Karpas-422 (cell line): ENCODE results near the gene SLC25A27. TPM values are rescaled to one million over a fixed set of nuclear protein-coding genes. Genes with fewer than 3 reads are reported as not detected.
A peak's percentile ranks its signal among the peaks of the same experiment; 100 is the strongest.

Experiments
- DNase-seq: peaks from one replicate; pipeline ENCODE4 v3.0.0-alpha.2; 2015
- H2AFZ ChIP-seq: fragments of 200-600 bp; sonication (generic); 2 replicates; pipeline ENCODE4 v1.6.1; 2014; ENCODE audit warnings: antibody characterized with exemption, low read length, mixed read lengths
- H3K27ac ChIP-seq: fragments of 200-600 bp; sonication (generic); 2 replicates; pipeline ENCODE4 v1.5.1; 2014; ENCODE audit warnings: mild to moderate bottlenecking, low read length, moderate library complexity
- H3K27me3 ChIP-seq: fragments of 200-600 bp; sonication (generic); 2 replicates; pipeline ENCODE4 v1.6.1; 2014; ENCODE audit warnings: low read length, mixed read lengths
- H3K36me3 ChIP-seq: fragments of 200-600 bp; sonication (generic); 2 replicates; pipeline ENCODE4 v1.6.1; 2014; ENCODE audit warnings: low read length, mixed read lengths; ENCODE audit not compliant: insufficient read depth
- H3K4me1 ChIP-seq: fragments of 200-600 bp; sonication (generic); 2 replicates; pipeline ENCODE4 v1.6.1; 2014; ENCODE audit warnings: mild to moderate bottlenecking, low read length, mixed read lengths
- H3K4me2 ChIP-seq: fragments of 200-600 bp; sonication (generic); 2 replicates; pipeline ENCODE4 v1.6.1; 2014; ENCODE audit warnings: low read length, low read depth, mild to moderate bottlenecking; ENCODE audit not compliant: poor library complexity, severe bottlenecking
- H3K4me3 ChIP-seq: fragments of 200-600 bp; sonication (generic); 2 replicates; pipeline ENCODE4 v1.5.1; 2014; ENCODE audit warnings: mild to moderate bottlenecking, antibody characterized with exemption, low read length, mixed read lengths
- H3K79me2 ChIP-seq: fragments of 200-600 bp; sonication (generic); 2 replicates; pipeline ENCODE4 v1.6.1; 2014; ENCODE audit warnings: mild to moderate bottlenecking, low read length, mixed read lengths
- H3K9ac ChIP-seq: fragments of 200-600 bp; sonication (generic); 2 replicates; pipeline ENCODE4 v1.6.0; 2014; ENCODE audit warnings: low read length
- H3K9me2 ChIP-seq: fragments of 200-600 bp; sonication (generic), shearing (Covaris generic); replicated peaks from 2 replicates; pipeline ENCODE4 v1.6.0; 2014; ENCODE audit warnings: mild to moderate bottlenecking, low read length, moderate library complexity; ENCODE audit not compliant: insufficient read depth
- H3K9me3 ChIP-seq: fragments of 300-700, 200-600 bp; sonication (generic); 2 replicates; pipeline ENCODE4 v1.6.1; 2014; ENCODE audit warnings: low read length, mixed read lengths
- H4K20me1 ChIP-seq: fragments of 200-600 bp; sonication (generic); 2 replicates; pipeline ENCODE4 v1.6.1; 2014; ENCODE audit warnings: mild to moderate bottlenecking, antibody characterized with exemption, low read length, low read depth; ENCODE audit not compliant: insufficient read depth
- total RNA-seq: library from RNA; depleted of rRNA; stranded (reverse); fragments of >200 nt; shearing (Covaris generic); gene quantifications from 2 replicates; pipeline ENCODE4 v1.2.3, GENCODE V29; 2014; ENCODE audit warnings: low replicate concordance

The SLC25A27 gene
- total RNA-seq, 1 experiment from 2014 or later = 167 TPM

GRCh38 chr6:46653439-46654195 lies 842 bp downstream of the SLC25A27 start:
- Histone ChIP-seq H3K27ac (peak overlapping the region; percentile 80), H3K36me3 (peaks cover 41% of the 10 kb centered on the region), H3K79me2 (peaks cover 80% of the 10 kb centered on the region), H3K4me1 (peaks cover 45% of the 10 kb centered on the region), H3K4me3 (peak overlapping the region; percentile 82), H3K4me2 (peak overlapping the region; percentile 96), H3K9ac (peak overlapping the region; percentile 81), H4K20me1 (no peaks in the 10 kb centered on the region), H3K9me2 (no peaks in the 10 kb centered on the region), H3K9me3 (no peaks in the 10 kb centered on the region), H3K27me3 (no peaks in the 10 kb centered on the region), H2AFZ (peak overlapping the region; percentile 74)
- DNase-seq = peak; percentile 77

DNA sequence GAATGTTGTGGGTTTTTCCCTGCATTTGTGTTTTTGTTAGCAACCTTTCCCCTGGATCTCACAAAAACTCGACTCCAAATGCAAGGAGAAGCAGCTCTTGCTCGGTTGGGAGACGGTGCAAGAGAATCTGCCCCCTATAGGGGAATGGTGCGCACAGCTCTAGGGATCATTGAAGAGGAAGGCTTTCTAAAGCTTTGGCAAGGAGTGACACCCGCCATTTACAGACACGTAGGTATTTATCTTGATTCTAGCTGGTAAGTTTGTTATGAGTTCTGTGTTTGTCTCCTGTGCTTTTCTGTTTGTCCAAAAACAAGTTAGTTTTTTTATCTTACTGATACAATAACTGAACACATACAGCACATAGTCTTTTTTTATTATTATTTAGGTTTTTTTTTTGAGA lies 3.0 kb downstream of the SLC25A27 start:
- H3K9ac ChIP-seq = no peak overlapping the region
- no peak overlapping the region for H2AFZ ChIP-seq
- H3K36me3 ChIP-seq = peaks cover 39% of the 10 kb centered on the region
- no peak overlapping the region for H3K4me3 ChIP-seq
- peaks cover 66% of the 10 kb centered on the region for H3K79me2 ChIP-seq
- H3K4me1 ChIP-seq = peaks cover 24% of the 10 kb centered on the region
- DNase-seq = peak; percentile 64
- H3K27ac ChIP-seq = no peak overlapping the region; the same call in 1 of the 2 replicates
- no peaks in the 10 kb centered on the region for H4K20me1 ChIP-seq
- no peaks in the 10 kb centered on the region for H3K9me2 ChIP-seq
- no peaks in the 10 kb centered on the region for H3K9me3 ChIP-seq
- no peaks in the 10 kb centered on the region for H3K27me3 ChIP-seq
- peak overlapping the region; percentile 96 for H3K4me2 ChIP-seq

DNA sequence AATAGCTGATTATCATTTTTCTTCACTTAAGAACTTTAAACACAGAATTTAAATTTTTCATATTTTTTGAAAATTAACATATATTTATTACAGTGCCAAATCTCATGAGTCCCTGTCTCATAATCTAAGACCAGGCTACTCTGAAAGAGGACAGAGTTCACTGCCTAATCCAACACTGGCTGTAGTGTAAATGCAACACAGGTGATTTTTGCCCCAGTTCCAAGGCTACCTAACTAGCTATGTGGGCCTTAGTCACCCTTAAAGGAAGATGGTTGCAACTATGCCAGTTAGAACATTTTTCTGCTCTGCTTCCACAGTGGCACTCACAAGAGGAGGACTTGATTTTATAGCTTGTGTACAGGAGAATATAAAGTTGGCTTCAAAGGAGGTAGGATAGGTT lies 4.9 kb downstream of the SLC25A27 start:
- Histone ChIP-seq H3K27me3 (no peaks in the 10 kb centered on the region), H4K20me1 (no peaks in the 10 kb centered on the region), H3K4me2 (no peak overlapping the region), H3K27ac (0 out of 2 replicates have a peak overlapping the region, but pooled peaks have one; percentile 17), H3K79me2 (peaks cover 59% of the 10 kb centered on the region), H3K4me3 (no peak overlapping the region), H3K9me3 (no peaks in the 10 kb centered on the region), H3K36me3 (peaks cover 58% of the 10 kb centered on the region), H3K9ac (no peak overlapping the region), H3K4me1 (peaks cover 20% of the 10 kb centered on the region), H3K9me2 (no peaks in the 10 kb centered on the region), H2AFZ (no peak overlapping the region)
- DNase-seq = no peak

DNA sequence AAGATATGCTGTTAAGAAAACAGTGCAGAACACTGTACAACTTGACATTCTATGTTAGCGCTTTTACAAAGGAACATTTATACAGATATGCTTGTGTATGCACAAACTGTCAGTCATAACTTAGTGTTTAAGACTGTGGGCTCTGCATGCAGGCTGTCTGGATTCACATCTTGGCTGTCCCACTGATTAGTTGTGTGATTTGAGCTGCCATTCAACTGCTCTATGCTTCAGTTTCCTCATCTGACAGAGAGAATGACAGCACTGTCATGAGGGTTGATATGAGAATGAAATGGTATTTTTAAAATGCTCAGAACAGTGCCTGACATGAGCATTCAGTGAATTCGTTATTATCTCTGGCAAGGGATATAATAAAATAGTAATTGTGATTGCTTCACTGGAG lies 8.7 kb downstream of the SLC25A27 start:
- no peak for DNase-seq
- no peak overlapping the region for H3K9ac ChIP-seq
- H3K4me1 ChIP-seq = no peaks in the 10 kb centered on the region
- H3K27me3 ChIP-seq = no peaks in the 10 kb centered on the region
- H3K4me3 ChIP-seq = no peak overlapping the region
- no peak overlapping the region for H2AFZ ChIP-seq
- H3K9me2 ChIP-seq = no peaks in the 10 kb centered on the region
- H3K27ac ChIP-seq = no peak overlapping the region
- H3K36me3 ChIP-seq = peaks cover 71% of the 10 kb centered on the region
- H4K20me1 ChIP-seq = no peaks in the 10 kb centered on the region
- H3K9me3 ChIP-seq = no peaks in the 10 kb centered on the region
- H3K79me2 ChIP-seq = peaks cover 32% of the 10 kb centered on the region
- H3K4me2 ChIP-seq = no peak overlapping the region

GRCh38 chr6:46667377-46667776 lies 14.6 kb downstream of the SLC25A27 start:
- peaks cover 72% of the 10 kb centered on the region for H3K36me3 ChIP-seq
- no peak for DNase-seq
- H3K79me2 ChIP-seq = peaks cover 14% of the 10 kb centered on the region; the same call in 1 of the 2 replicates
- H3K9ac ChIP-seq = no peak overlapping the region
- no peaks in the 10 kb centered on the region for H4K20me1 ChIP-seq
- H3K27ac ChIP-seq = no peak overlapping the region
- no peak overlapping the region for H3K4me3 ChIP-seq
- H3K9me2 ChIP-seq = no peaks in the 10 kb centered on the region
- H3K4me2 ChIP-seq = no peak overlapping the region
- no peaks in the 10 kb centered on the region for H3K9me3 ChIP-seq
- H3K27me3 ChIP-seq = no peaks in the 10 kb centered on the region
- no peak overlapping the region for H2AFZ ChIP-seq
- H3K4me1 ChIP-seq = no peaks in the 10 kb centered on the region

GRCh38 chr6:46674410-46674809 lies 21.6 kb downstream of the SLC25A27 start:
- Histone ChIP-seq H3K4me1 (peaks cover 46% of the 10 kb centered on the region), H3K4me3 (no peak overlapping the region), H3K9ac (no peak overlapping the region), H4K20me1 (no peaks in the 10 kb centered on the region), H3K27me3 (no peaks in the 10 kb centered on the region), H3K4me2 (no peak overlapping the region), H3K9me3 (no peaks in the 10 kb centered on the region), H2AFZ (no peak overlapping the region), H3K27ac (peak overlapping the region; percentile 90), H3K79me2 (peaks cover 7% of the 10 kb centered on the region; the same call in 1 of the 2 replicates), H3K9me2 (no peaks in the 10 kb centered on the region), H3K36me3 (peaks cover 65% of the 10 kb centered on the region)
- no peak for DNase-seq

DNA sequence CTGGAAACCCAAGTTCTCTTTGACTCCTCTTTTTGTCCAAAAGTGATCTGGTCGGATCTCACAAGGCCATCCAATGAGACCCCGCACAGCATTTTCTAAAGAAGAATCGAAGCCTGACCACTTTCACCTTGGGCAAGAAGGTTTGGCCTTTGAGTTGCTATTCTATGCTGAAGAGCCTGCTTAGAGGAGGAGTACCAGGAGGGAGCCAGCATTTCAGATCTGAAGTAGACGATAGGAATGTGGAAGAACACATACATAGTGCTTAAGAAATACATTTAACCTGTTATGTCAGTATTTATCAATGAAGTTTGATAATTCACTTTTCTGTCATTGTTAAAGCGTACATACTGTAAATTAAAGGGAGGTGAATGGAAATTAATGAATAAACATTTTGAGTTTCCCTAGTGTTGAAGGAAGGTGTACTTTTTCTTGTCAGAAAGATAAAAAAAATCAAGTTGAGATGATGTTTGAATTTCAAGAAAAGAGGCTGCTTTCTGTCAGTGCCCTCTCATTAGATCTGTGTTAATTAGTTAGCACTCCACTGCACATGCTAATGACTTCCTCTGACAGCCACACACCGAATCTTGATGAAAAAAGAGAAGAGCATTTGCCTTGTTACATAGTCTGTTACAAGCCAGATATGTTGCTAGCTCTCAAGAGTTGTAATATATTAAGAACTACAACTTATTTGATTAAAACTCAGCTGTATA lies 24.0 kb downstream of the SLC25A27 start:
- Histone ChIP-seq H3K27ac (peak overlapping the region; percentile 90), H3K4me3 (peak overlapping the region; percentile 31; the same call in 1 of the 2 replicates), H4K20me1 (no peaks in the 10 kb centered on the region), H3K36me3 (peaks cover 56% of the 10 kb centered on the region), H3K4me1 (peaks cover 46% of the 10 kb centered on the region), H2AFZ (0 out of 2 replicates have a peak overlapping the region, but pooled peaks have one; percentile 41), H3K9me2 (no peaks in the 10 kb centered on the region), H3K9me3 (no peaks in the 10 kb centered on the region), H3K9ac (peak overlapping the region; percentile 47), H3K79me2 (peaks cover 6% of the 10 kb centered on the region; the same call in 1 of the 2 replicates), H3K4me2 (peak overlapping the region; percentile 64), H3K27me3 (no peaks in the 10 kb centered on the region)
- peak; percentile 82 for DNase-seq

DNA sequence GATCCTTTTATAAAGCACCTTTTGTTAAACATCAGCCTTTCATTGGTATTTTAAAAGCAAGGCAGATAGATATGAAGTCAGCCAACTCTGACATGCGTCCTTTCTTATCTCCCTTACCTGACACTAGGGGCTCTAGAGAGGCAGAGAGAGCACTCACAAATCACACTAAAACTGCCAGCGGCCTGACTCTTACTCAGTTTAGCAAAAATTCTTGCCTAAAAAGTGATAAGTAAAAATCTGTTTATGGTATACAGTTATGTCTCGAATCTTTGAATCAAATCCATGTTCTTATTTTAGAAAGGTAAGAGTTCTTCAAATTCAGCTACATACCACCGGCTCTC lies 24.5 kb downstream of the SLC25A27 start:
- Histone ChIP-seq H2AFZ (0 out of 2 replicates have a peak overlapping the region, but pooled peaks have one; percentile 41), H3K4me1 (peaks cover 46% of the 10 kb centered on the region), H3K27me3 (no peaks in the 10 kb centered on the region), H3K79me2 (peaks cover 6% of the 10 kb centered on the region; the same call in 1 of the 2 replicates), H3K9me2 (no peaks in the 10 kb centered on the region), H3K36me3 (peaks cover 57% of the 10 kb centered on the region), H3K27ac (peak overlapping the region; percentile 90), H4K20me1 (no peaks in the 10 kb centered on the region), H3K4me2 (peak overlapping the region; percentile 64), H3K4me3 (peak overlapping the region; percentile 31; the same call in 1 of the 2 replicates), H3K9me3 (no peaks in the 10 kb centered on the region), H3K9ac (peak overlapping the region; percentile 47)
- DNase-seq = peak; percentile 76
